Measurements from ENCODE around the gene TNFAIP8. TPM values are rescaled to one million over a fixed set of nuclear protein-coding genes. Genes with fewer than 3 reads are reported as not detected.

TNFAIP8 gene
- total and polyA plus RNA-seq, 2 experiments from 2014 or later = 18.3 to 37.6 TPM

DNA sequence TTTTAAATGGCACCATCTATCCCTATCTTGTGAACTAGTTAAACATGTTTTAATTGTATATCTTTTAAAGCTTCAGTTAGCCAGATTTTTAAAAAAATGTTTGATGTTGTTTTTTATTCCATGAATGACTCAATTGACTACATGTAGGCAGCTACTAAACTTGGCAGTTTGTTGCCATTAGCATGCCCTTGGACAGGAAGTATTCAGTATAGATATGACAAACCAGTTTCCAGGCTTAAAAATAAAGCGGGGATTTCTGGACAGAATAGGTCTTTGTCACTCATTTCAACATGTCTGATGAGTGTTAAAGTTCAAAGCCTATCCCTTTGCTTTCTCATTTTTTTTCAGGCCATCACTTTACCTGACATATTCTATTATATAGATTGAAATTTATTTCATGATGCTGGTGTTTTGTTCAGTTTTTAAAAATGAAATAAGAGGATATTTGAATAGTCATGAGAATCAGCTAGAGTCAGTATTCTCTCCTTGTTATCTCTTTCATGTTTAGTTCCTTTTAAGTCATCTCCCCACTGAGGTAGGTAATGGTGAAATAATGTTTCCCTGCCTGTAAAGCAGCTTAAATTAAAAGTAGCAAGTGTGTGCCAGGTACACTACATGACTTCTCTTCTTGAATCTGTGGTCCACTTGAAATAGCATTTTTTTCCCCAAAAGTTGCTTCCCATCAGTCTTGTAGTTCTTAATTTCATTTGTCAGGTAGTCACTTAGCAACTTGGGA, 11.9 kb downstream of the TNFAIP8 start:
- Histone ChIP-seq H3K4me1 (ENCODE audit: insufficient read depth) (peaks cover 4% of the 10 kb centered on the region), H3K79me2 (peaks cover 49% of the 10 kb centered on the region), H3K4me2 (no peak overlapping the region), H3K36me3 (replicated peaks; ENCODE audit: insufficient read depth, low read depth) (no peaks in the 10 kb centered on the region), H3K4me3 (no peak overlapping the region), H3K9me3 (ENCODE audit: low read depth) (no peaks in the 10 kb centered on the region), H4K20me1 (ENCODE audit: insufficient read depth, poor library complexity, severe bottlenecking) (no peaks in the 10 kb centered on the region), H3K27ac (no peak overlapping the region), H3K9me2 (replicated peaks; ENCODE audit: insufficient read depth) (no peaks in the 10 kb centered on the region), H3K27me3 (no peaks in the 10 kb centered on the region), H2AFZ (no peak overlapping the region)
- no peak for DNase-seq (ENCODE audit: low spot score)
- TF ChIP-seq, protein P1, sequence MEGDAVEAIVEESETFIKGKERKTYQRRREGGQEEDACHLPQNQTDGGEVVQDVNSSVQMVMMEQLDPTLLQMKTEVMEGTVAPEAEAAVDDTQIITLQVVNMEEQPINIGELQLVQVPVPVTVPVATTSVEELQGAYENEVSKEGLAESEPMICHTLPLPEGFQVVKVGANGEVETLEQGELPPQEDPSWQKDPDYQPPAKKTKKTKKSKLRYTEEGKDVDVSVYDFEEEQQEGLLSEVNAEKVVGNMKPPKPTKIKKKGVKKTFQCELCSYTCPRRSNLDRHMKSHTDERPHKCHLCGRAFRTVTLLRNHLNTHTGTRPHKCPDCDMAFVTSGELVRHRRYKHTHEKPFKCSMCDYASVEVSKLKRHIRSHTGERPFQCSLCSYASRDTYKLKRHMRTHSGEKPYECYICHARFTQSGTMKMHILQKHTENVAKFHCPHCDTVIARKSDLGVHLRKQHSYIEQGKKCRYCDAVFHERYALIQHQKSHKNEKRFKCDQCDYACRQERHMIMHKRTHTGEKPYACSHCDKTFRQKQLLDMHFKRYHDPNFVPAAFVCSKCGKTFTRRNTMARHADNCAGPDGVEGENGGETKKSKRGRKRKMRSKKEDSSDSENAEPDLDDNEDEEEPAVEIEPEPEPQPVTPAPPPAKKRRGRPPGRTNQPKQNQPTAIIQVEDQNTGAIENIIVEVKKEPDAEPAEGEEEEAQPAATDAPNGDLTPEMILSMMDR (IDR thresholded peaks at IDR 0.05; ENCODE audit: poor library complexity) = no peak
- TF ChIP-seq EZH2 (IDR thresholded peaks at IDR 0.05; ENCODE audit: borderline replicate concordance) (no peak), EZH2phosphoT487 (IDR thresholded peaks at IDR 0.05; ENCODE audit: low read depth, severe bottlenecking, unreplicated experiment) (no peak)
- 72% methylated on average over 1 of the region's 1 CpG for WGBS (ENCODE audit: low lambda C conversion rate, missing lambda C conversion rate)

DNA sequence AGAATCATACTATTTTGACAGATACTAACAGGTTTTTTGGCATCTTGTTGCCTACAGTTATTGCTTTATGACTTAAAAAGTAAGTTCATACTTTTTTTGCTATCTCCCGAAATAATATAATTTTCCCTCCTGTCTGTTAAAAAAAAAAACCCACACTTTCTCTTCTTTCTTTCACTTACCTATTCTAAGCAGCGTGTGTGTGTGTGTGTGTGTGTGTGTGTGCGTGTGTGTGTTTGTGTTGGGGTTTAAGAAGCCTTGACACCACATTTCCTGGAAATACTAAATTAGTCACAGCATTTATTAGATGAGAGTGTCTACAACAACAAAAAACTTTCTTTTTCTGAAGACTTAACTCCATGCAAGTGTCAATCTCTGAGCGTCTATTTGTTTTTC, 12.4 kb downstream of the TNFAIP8 start:
- H2AFZ ChIP-seq = no peak overlapping the region
- H3K9me3 ChIP-seq (ENCODE audit: low read depth) = no peaks in the 10 kb centered on the region
- H3K9me2 ChIP-seq (replicated peaks; ENCODE audit: insufficient read depth) = no peaks in the 10 kb centered on the region
- no peaks in the 10 kb centered on the region for H3K27me3 ChIP-seq
- H3K36me3 ChIP-seq (replicated peaks; ENCODE audit: insufficient read depth, low read depth) = no peaks in the 10 kb centered on the region
- WGBS (ENCODE audit: low lambda C conversion rate, missing lambda C conversion rate) = 61% methylated on average over 4 of the region's 4 CpGs
- TF ChIP-seq, protein P1 (IDR thresholded peaks at IDR 0.05; ENCODE audit: poor library complexity) = no peak
- no peak for TF ChIP-seq EZH2phosphoT487 (IDR thresholded peaks at IDR 0.05; ENCODE audit: low read depth, severe bottlenecking, unreplicated experiment)
- no peak for TF ChIP-seq EZH2 (IDR thresholded peaks at IDR 0.05; ENCODE audit: borderline replicate concordance)
- H3K79me2 ChIP-seq = peaks cover 46% of the 10 kb centered on the region
- H3K4me1 ChIP-seq (ENCODE audit: insufficient read depth) = peaks cover 4% of the 10 kb centered on the region
- no peak for DNase-seq (ENCODE audit: low spot score)
- H3K4me2 ChIP-seq = no peak overlapping the region
- H4K20me1 ChIP-seq (ENCODE audit: insufficient read depth, poor library complexity, severe bottlenecking) = no peaks in the 10 kb centered on the region
- H3K4me3 ChIP-seq = no peak overlapping the region
- H3K27ac ChIP-seq = no peak overlapping the region

DNA sequence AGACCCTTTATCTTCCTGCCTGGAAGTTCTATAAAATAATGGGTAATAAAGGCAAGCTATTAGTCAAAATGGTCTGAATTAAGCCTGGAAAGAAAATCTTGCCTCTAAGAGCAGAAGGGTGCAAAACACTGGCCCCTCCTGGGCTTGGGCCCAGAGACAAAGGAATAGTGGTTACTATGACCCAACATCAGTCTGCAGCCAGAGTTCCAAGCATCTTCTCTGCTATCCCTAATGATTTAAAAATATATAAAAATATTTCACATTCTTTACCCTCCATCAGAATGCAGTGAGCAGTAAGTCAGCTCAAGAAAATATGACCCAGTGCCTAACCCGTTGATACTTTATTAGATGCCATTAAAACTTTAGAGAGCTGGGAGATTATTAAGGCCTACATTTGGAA, 14.7 kb downstream of the TNFAIP8 start:
- H3K4me2 ChIP-seq = no peak overlapping the region
- H3K9me2 ChIP-seq (replicated peaks; ENCODE audit: insufficient read depth) = no peaks in the 10 kb centered on the region
- H3K9me3 ChIP-seq (ENCODE audit: low read depth) = no peaks in the 10 kb centered on the region
- H2AFZ ChIP-seq = no peak overlapping the region
- TF ChIP-seq EZH2 (IDR thresholded peaks at IDR 0.05; ENCODE audit: borderline replicate concordance) (no peak), EZH2phosphoT487 (IDR thresholded peaks at IDR 0.05; ENCODE audit: low read depth, severe bottlenecking, unreplicated experiment) (no peak)
- TF ChIP-seq, protein P1 (IDR thresholded peaks at IDR 0.05; ENCODE audit: poor library complexity) = no peak
- no peaks in the 10 kb centered on the region for H4K20me1 ChIP-seq (ENCODE audit: insufficient read depth, poor library complexity, severe bottlenecking)
- no peaks in the 10 kb centered on the region for H3K27me3 ChIP-seq
- 44% methylated on average over 1 of the region's 1 CpG for WGBS (ENCODE audit: low lambda C conversion rate, missing lambda C conversion rate)
- no peaks in the 10 kb centered on the region for H3K36me3 ChIP-seq (replicated peaks; ENCODE audit: insufficient read depth, low read depth)
- H3K4me3 ChIP-seq = no peak overlapping the region
- no peak for DNase-seq (ENCODE audit: low spot score)
- peaks cover 38% of the 10 kb centered on the region for H3K79me2 ChIP-seq
- H3K4me1 ChIP-seq (ENCODE audit: insufficient read depth) = peaks cover 4% of the 10 kb centered on the region
- no peak overlapping the region for H3K27ac ChIP-seq
